NCI-H1105 (cell line): Measurements from ENCODE around the gene DIO3.

ENCODE experiments used
- DNase-seq: peaks from one replicate; lab custom pipeline; 2025; lab: John Stamatoyannopoulos, UW

The DIO3 gene

DNA sequence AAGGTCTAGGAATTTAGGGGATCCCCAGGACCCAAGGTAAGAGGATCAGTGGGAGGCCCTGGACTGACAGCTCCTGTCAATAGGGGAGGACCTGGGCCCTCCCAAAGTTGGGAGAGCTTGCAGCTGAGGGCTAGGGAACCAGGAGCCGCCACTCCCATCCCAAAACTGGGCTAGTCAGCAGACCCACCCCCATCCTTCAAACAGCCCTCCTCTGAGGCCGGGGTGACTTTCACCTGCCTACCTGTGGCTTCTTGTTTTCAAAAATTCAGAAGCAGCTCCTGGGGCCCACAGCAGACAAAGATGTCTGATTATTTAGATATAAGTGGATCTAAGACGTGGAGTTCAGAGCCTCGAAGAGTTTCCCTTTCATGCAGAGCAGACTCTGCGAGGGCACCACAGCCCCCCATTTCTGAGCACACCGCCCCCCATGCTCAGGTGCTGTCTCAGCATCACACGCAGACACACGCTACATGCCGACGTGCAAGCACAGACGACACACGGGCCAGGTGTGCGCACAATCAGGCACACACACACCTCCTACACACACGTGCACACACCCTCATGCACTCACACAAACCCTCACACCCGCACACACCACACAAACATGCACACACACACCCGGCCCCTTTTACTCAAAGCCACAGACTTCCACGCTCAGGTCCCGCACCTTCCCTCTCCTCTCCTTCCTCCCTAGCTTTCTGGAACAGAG lies 21.9 kb downstream of the DIO3 start:
- no peak for DNase-seq

GRCh38 chr14:101583715-101584054 lies 22.4 kb downstream of the DIO3 start:
- no peak for DNase-seq

GRCh38 chr14:101584055-101584859 lies 23.0 kb downstream of the DIO3 start:
- no peak for DNase-seq

DNA sequence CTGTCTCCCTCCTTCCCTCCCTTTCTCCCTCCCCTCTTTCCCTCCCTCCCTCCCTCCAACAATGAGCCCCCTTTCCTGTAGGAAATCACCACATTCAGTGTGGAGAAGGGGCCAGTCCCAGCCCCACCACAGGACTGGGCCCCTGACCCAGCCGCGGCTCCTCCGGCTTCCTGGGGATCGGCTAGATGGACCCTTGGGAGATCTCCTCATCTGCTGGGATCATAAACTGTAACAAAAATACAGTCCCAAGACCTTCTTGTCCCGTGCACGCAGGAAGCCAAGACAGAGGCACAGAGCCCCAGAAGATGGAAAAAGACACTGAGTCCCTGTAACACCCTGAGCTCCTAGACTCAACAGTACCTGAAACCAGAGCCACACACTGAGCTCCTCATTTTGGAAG lies 23.9 kb downstream of the DIO3 start:
- DNase-seq, result no peak

DNA sequence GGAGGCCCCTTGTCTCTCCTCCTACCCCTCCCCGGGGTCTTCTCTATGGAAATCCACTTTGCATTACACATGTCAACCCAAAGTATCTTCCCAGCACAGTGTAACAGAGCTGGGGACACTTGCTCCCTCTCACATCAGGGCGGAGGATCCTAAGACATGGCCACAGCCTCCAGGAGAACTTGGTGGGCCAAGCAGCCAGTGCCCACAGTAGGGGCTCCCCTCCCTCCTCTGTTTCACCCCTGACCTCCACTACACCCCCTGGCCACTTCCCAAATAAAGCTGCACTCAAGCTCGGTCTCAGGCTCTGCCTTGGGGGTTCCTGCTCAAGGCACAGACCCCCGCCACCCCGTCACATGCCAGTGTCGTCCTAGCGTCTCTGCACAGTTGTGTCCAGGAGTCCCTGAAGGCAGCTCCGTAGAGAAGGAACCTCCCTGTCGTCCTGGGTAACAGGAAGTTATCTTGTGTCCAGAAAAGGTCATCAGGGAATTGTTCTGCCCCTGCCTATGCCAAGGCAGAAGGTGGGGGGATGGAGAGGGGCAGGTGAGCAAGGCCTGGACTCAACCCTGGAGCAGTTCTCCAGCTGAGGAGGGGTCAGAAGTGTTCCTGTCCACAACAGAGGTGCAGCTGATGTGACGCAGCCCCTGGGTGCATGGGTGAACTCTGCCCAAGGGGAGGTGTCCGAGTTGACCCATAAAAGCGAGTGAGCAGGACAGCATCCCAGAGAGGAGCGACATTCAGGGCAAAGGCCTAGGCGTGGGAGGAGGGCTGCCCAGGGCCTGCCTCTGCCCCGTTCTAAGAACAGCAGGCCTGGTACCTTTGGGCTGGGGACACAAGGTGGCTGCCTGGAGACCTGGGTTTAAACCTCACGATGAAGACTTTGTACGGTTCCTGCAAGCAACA lies 25.5 kb downstream of the DIO3 start:
- no peak for DNase-seq

DNA sequence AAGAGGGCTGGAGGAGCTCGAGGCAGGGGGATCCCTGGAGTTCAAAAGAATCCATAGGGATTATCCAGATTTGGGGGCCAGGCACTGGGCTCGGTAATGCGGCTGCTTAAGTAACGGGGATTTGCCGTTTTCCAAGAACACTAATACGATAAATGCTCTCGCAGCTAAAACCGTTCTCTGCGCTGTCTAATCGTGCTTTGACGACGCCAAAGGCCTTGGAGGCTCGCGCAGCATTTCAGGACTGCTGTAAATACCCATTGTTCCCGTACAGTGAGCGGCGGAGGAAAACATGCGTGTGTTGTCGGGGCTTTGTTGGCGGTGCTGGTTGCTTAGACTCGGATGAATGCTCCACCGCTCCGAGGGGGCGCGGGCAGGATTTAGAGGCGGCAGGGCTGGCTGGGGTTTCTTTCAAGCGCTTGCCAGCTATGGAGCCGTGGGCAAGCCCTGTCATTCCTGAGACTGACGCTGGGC lies 26.2 kb downstream of the DIO3 start:
- DNase-seq, result no peak

GRCh38 chr14:101588286-101588975 lies 27.1 kb downstream of the DIO3 start:
- no peak for DNase-seq

- no peak for DNase-seq
Observed at GRCh38 chr14:101588990-101589389, 27.7 kb downstream of the DIO3 start.

GRCh38 chr14:101589486-101590015 lies 28.3 kb downstream of the DIO3 start:
- DNase-seq, result no peak

DNA sequence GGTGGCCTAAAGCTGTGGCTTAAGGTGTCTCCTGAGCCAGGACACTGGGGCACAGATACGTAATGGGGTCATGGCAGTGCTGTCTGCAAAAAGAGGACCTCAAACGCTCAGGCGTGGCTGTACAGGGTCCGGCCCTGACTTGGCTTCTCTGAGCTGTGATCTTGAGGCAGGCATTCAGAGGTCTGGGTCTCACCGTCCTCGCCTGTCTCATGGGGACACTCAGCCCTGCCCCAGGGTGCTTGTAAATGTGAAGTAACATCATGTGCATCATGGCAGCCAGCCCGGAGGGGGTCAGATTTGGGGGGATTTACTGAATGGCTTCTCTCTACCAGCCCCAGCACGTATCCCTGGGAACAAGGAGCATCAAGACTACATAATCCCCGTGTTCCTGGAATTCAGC lies 28.8 kb downstream of the DIO3 start:
- DNase-seq, result no peak

GRCh38 chr14:101590616-101591015 lies 29.3 kb downstream of the DIO3 start:
- DNase-seq, result no peak

DNA sequence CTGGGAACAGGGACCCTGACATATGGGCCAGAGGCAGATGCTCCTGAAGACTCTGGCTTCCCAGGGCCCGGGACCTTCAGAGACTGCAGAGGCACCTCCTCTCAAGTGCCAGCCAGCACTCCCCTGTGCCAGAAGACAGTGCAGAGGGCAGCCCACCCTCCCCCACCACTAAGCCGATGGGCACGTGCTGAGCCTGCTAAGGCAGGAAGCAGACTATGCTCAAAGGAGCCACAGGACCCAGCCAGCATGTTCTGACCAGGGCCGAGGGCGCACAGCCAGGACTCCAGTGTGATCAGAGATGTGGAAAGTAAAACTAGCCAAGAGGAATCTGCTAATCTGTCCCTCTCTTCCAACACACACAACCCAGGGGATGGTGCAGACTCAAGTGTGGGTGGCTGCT lies 29.8 kb downstream of the DIO3 start:
- no peak for DNase-seq

DNA sequence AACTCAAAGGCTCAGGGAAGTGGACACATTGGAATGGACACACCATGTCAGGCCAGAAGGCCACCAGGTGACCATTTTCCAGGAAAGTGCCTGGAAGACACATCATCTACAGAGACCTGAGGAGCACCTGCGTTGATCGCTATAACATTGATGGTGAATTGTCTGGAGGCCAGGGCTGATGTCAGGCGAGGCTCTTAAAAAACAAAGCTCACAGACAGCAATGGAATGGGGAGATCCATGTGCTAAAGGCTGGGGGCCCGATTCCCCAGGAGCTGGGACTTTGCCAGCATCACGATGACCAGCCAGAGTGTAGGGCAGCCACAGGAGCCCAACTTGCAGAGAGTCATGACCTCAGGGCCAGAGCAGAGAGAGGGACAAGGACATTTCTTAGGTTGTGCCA lies 30.3 kb downstream of the DIO3 start:
- no peak for DNase-seq

GRCh38 chr14:101593411-101594238 lies 32.3 kb downstream of the DIO3 start:
- DNase-seq, result no peak

DNA sequence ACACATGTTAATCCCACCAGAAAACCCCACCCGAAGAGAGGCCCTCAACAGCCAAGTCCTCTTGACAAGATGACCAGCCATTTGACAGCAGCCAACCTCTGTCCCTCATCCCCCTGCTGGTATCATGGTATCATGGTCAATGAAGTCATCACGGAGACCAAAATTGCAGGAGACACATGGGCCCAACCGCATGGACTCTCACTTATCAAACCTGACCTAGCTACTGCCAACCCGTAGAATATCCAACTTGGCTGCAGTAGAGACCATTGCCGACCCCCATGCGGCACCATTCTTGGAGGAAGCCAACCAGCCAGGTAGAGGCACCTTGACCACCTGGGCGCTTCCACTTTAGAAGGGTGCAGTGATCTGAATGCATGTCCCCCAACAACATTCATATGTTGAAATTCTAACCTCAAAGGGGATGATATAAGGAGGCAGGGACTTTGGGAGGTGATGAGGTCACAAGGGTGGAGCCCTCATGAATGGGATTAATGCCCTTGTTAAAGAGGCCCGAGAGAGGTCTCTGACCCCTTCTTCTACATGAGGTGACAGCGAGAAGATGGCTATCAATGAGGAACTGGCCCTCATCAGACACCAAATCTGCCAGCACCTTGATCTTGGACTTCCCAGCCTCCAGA lies 33.3 kb downstream of the DIO3 start:
- DNase-seq, result no peak

GRCh38 chr14:101595349-101595748 lies 34.1 kb downstream of the DIO3 start:
- DNase-seq, result no peak

DNA sequence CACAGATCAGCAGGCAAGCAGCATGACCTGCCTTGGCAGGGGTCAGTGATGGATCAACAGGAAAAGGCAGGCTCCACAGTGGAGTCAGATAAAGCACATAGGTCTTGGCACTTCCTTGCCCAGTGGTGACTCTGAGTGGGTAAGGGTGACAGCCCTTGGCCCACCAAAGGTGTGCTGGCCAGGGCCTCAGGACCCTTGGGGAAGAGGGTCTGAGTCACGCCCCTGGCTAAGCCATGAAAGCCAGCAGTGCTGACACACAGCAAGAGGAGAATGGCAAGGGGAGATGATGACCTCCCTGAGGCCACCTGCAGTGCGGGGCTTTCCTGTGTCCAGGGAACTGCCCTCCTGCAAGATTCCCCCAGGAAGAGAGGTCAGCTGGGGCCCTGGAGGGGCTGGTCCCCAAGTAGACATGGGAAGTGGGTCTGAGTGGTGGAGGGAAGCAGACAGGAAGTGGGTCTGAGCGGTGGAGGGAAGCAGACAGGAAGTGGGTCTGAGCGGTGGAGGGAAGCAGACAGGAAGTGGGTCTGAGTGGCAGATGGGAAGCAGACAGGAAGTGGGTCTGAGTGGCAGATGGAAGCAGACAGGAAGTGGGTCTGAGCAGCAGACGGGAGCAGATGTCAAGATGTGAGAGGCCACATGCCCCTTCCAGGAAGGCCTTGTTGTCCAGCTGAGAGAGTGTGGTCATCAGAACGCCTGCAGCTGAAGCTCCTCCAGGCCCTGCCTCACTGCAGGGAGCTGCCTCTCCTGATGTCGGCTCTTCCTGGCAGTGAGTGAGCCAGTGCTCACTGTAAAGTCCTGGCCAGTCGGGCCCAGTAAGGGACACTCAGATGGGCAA lies 34.8 kb downstream of the DIO3 start:
- no peak for DNase-seq

GRCh38 chr14:101596742-101597141 lies 35.4 kb downstream of the DIO3 start:
- no peak for DNase-seq

GRCh38 chr14:101598159-101598558 lies 36.9 kb downstream of the DIO3 start:
- DNase-seq, result no peak
